MM.1S (cell line): ENCODE results near the gene FA2H.

ENCODE experiments used
- CTCF ChIP-seq: fragments of 300-600 bp; sonication (generic); IDR thresholded peaks from 2 replicates; pipeline ENCODE4 v1.5.1; 2016; ENCODE audit warnings: antibody characterized with exemption, low read length, mixed read lengths
- EZH2phosphoT487 ChIP-seq: fragments of 300-600 bp; sonication (generic); IDR thresholded peaks from 2 replicates; pipeline ENCODE4 v1.6.1; 2018; ENCODE audit warnings: antibody characterized with exemption, low read length

- TF ChIP-seq EZH2phosphoT487 (no peak), CTCF (no peak)
These were observed 22.8 kb upstream of the FA2H start for GRCh38 chr16:74797414-74797813.
